T47D (cell line): Measurements from ENCODE around the gene BMPER.

Experiments
- DNase-seq, 2 experiments: peaks; one replicate each; pipeline versions ENCODE4 v3.0.0 to v3.0.0-alpha.2; 2011 to 2012; ENCODE audit warnings: low read depth in 1 of 2, low spot score in 1 of 2
- JUND ChIP-seq: IDR thresholded peaks from 2 replicates; pipeline ENCODE4 v1.6.1; 2012; ENCODE audit warnings: low read depth
- in situ Hi-C: cut with HindIII; loops from 2 replicates; pipeline ENCODE4 v1.10.0; 2016; ENCODE audit warnings: low sequenced_read_pairs, low pct_unique_long_range_greater_than_20kb

BMPER gene

GRCh38 chr7:33900501-33900900 is 4.8 kb upstream of the BMPER start:
- DNase-seq = no peak
- in situ Hi-C loops = no loop called here
- no peak for TF ChIP-seq JUND

GRCh38 chr7:33901199-33901598 is 4.1 kb upstream of the BMPER start:
- no peak for DNase-seq
- no peak for TF ChIP-seq JUND
- in situ Hi-C loops = no loop called here

GRCh38 chr7:33901847-33902246 is 3.5 kb upstream of the BMPER start:
- TF ChIP-seq JUND = no peak
- no peak for DNase-seq
- in situ Hi-C loops = no loop called here

- in situ Hi-C loops = no loop called here
- TF ChIP-seq JUND = no peak
- DNase-seq = no peak
Measured at GRCh38 chr7:33902746-33903145, 2.6 kb upstream of the BMPER start.

- no peak for DNase-seq
- in situ Hi-C loops = no loop called here
- TF ChIP-seq JUND = no peak
Measured at GRCh38 chr7:33903791-33904680, 1.3 kb upstream of the BMPER start.

GRCh38 chr7:33904681-33905388 is 504 bp upstream of the BMPER start:
- TF ChIP-seq JUND = no peak
- DNase-seq = no peak
- in situ Hi-C loops = no loop called here

GRCh38 chr7:33906697-33907096 is 1.4 kb downstream of the BMPER start:
- in situ Hi-C loops = no loop called here
- DNase-seq = no peak
- no peak for TF ChIP-seq JUND

- TF ChIP-seq JUND = no peak
- no peak for DNase-seq
- in situ Hi-C loops = no loop called here
Measured at GRCh38 chr7:33907625-33908024, 2.3 kb downstream of the BMPER start.

- TF ChIP-seq JUND = no peak
- in situ Hi-C loops = no loop called here
- DNase-seq = peak in 1 of 2 experiments; percentile 54
Measured at GRCh38 chr7:33909318-33909717, 4.0 kb downstream of the BMPER start.

GRCh38 chr7:33909755-33910154 is 4.4 kb downstream of the BMPER start:
- TF ChIP-seq JUND = no peak
- DNase-seq = peak in 1 of 2 experiments; percentile 47
- in situ Hi-C loops = no loop called here

GRCh38 chr7:33910756-33911155 is 5.4 kb downstream of the BMPER start:
- in situ Hi-C loops = no loop called here
- TF ChIP-seq JUND = no peak
- no peak for DNase-seq

- no peak for TF ChIP-seq JUND
- in situ Hi-C loops = no loop called here
- DNase-seq = peak in 1 of 2 experiments; percentile 94
Measured at GRCh38 chr7:33916357-33917081, 11.2 kb downstream of the BMPER start.

GRCh38 chr7:33917661-33918060 is 12.3 kb downstream of the BMPER start:
- in situ Hi-C loops = no loop called here
- TF ChIP-seq JUND = no peak
- no peak for DNase-seq
